ENCODE measurements around the gene PLCB4.
"Not testable (repeated sequence)": the region's sequence is repeated elsewhere in the genome, so short reads cannot be mapped to it uniquely, and the experiment has no call there.

The PLCB4 gene

GRCh38 chr20:9068841-9069663, at the start of gene PLCB4:
Gene PLCB4 (plus strand): TSS chr20:9069087. CDS start chr20:9307815, 238,728 bp downstream.
- DNase-seq (ENCODE audit: low read depth in 2 of 2, low spot score in 1 of 2), result no peak

DNA sequence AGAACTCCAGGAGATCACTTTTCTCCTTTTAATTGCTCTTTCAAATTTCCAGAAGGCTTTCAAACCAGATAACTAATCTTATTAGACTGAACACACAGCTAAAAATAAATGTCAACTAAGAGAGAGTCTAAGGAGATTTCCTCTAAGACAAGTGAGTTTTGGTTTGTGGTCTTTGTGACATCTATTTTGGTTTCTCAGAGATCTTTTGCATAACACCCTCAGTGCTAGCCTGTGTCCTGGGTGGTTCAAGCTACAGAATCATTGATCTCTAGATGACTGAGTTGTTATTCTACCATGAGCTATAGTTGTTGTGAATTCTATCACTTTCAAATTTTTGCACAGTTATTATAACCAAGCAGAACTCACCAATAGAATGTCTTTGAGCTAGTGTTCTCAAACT, 49.1 kb upstream of the PLCB4 start:
- DNase-seq (ENCODE audit: low read depth in 2 of 2, low spot score in 1 of 2), result no peak

GRCh38 chr20:9021216-9021615, 47.7 kb upstream of the PLCB4 start:
- DNase-seq (ENCODE audit: low read depth in 2 of 2, low spot score in 1 of 2), result no peak

GRCh38 chr20:9021699-9022098, 47.2 kb upstream of the PLCB4 start:
- DNase-seq (ENCODE audit: low read depth in 2 of 2, low spot score in 1 of 2), result no peak

DNA sequence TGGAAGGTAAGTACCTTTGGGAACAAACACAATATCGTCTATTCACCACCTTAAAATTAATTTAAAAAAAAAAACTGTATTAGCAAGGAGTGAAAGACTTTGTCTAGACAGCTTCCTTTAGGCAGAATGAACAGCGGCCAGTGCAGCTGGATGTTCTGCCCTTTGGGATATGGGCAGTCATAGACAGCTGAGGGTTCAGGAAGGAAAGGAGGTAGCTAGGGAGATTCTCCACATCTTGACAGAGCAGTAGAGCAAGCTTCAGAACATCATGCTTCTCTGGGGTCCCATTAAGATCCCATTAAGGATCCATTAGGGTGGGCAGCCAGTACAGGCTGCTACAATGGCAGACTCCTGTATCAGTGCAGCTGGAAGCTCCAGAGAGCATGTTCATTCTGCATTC, 46.5 kb upstream of the PLCB4 start:
- DNase-seq (ENCODE audit: low read depth in 2 of 2, low spot score in 1 of 2), result no peak

DNA sequence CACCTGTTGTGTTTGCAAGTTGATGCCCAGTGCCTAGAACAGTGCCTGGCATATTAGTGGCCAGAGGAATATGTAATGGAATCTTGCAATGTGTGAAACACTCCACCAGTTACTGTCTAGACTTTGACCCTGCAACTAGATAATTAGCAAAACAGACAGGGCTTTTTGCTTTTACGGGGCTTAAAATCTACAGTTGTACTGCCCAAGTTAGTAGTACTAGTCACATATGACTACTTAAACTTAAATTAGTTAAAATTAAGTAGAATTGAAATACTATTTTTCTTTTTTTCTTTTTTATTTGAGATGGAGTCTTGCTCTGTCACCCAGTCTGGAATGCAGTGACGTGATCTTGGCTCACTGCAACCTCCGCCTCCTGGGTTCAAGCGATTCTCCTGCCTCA, 44.3 kb upstream of the PLCB4 start:
- no peak for DNase-seq (ENCODE audit: low read depth in 2 of 2, low spot score in 1 of 2)

DNA sequence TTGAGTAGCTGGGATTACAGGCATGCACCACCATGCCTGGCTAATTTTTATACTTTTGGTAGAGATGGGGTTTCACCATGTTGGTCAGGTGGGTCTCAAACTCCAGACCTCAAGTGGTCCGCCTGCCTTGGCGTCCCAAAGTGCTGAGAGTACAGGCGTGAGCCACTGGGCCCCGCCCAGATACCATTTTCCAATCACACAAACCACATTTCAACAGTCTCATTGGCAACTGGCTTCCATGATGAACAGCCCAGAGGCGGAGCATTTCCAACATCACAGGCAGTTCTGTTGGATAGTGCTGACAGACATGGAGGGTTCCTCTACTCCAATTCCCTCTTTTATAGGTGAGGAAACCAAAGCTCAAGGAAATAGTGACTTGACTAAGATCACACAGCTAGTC, 43.9 kb upstream of the PLCB4 start:
- no peak for DNase-seq (ENCODE audit: low read depth in 2 of 2, low spot score in 1 of 2)

- DNase-seq (ENCODE audit: low read depth in 2 of 2, low spot score in 1 of 2), result no peak
Measured at GRCh38 chr20:9025643-9026042, 43.2 kb upstream of the PLCB4 start.

DNA sequence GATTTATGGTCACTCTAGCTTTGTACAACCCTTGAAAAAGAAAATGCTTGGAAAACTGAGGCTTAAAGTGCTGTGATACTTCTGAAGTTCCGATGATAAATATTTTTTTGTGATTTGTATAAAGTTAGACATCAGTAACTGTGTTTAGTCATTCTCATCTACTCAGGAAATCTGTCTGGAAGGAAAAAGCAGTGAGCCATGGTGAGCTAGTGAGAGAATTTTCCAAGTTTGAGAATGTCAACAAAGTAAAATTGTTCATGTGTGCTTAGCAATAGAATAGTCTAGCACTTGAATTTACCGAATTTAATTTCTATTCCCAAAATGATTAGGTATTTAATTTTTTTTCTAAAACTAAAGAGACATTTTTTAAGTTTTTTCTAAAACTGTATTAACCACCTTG, 41.3 kb upstream of the PLCB4 start:
- DNase-seq (ENCODE audit: low read depth in 2 of 2, low spot score in 1 of 2), result no peak

- DNase-seq (ENCODE audit: low read depth in 2 of 2, low spot score in 1 of 2), result no peak
Measured at GRCh38 chr20:9028419-9028818, 40.5 kb upstream of the PLCB4 start.

DNA sequence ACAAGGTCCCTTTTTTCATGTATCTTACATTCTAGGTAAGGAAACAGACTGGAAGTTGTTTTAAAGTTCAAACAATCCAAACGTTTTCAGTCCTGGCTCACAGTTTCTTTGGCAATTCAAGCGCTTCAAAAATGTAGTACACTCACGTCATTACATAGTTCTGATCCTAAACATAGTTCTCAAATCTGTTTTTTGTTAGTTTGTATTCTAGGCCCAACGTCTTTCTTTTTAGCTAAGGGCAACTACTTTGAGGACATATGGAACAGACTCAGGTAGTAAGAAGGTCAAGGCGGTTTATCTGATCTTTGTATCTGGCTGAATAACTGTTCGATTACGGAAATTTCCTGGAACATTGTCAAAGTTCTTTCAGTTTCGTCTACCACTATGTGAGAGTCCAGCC, 36.9 kb upstream of the PLCB4 start:
- no peak for DNase-seq (ENCODE audit: low read depth in 2 of 2, low spot score in 1 of 2)

- DNase-seq (ENCODE audit: low read depth in 2 of 2, low spot score in 1 of 2), result no peak
Measured at GRCh38 chr20:9032758-9033157, 36.1 kb upstream of the PLCB4 start.

DNA sequence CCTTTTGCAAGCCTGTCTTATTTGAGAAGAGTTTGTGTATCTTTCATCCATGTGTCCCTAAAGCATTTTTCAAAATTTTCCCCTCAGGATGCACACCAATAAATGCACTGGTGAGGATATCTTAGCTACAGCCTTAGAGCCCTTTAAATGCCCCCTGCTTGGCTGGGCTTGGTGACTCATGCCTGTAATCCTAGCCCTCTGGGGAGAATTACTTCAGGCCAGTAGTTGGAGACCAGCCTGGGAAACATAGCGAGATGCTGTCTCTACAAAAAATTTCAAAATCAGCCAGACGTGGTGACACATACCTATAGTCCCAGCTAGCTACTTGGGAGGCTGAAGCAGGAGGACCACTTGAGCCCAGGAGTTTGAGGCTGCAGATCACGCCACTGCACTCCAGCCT, 33.8 kb upstream of the PLCB4 start:
- DNase-seq (ENCODE audit: low read depth in 2 of 2, low spot score in 1 of 2), result no peak

- DNase-seq (ENCODE audit: low read depth in 2 of 2, low spot score in 1 of 2), result no peak
Measured at GRCh38 chr20:9036593-9036992, 32.3 kb upstream of the PLCB4 start.

GRCh38 chr20:9038791-9039535, 29.9 kb upstream of the PLCB4 start:
- DNase-seq (ENCODE audit: low read depth in 2 of 2, low spot score in 1 of 2), result no peak

- no peak for DNase-seq (ENCODE audit: low read depth in 2 of 2, low spot score in 1 of 2)
Measured at GRCh38 chr20:9040863-9041524, 27.9 kb upstream of the PLCB4 start.

GRCh38 chr20:9043364-9043763, 25.5 kb upstream of the PLCB4 start:
- DNase-seq (ENCODE audit: low read depth in 2 of 2, low spot score in 1 of 2), result no peak

GRCh38 chr20:9047928-9048327, 21.0 kb upstream of the PLCB4 start:
- not testable (repeated sequence) for DNase-seq (ENCODE audit: low read depth in 2 of 2, low spot score in 1 of 2)

DNA sequence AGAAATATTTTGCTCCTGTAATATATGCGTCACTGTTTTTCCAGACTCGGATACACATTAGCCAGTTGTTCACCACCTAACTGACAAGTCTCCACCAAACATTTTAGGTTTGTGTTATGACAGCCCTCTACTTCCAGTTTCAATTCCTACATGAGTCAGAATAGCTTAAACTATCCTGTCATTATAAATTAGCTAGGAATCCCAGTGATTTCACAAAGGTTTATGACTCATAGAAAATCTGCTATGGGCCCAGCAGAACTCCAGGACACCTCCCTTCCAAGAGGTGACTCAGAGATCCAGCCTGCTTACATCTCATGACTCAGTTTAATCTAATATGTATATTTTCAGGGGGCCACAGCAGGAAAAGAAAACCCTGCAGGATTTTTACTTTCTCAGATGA, 17.4 kb upstream of the PLCB4 start:
- no peak for DNase-seq (ENCODE audit: low read depth in 2 of 2, low spot score in 1 of 2)

GRCh38 chr20:9052136-9052535, 16.8 kb upstream of the PLCB4 start:
- DNase-seq (ENCODE audit: low read depth in 2 of 2, low spot score in 1 of 2), result no peak

DNA sequence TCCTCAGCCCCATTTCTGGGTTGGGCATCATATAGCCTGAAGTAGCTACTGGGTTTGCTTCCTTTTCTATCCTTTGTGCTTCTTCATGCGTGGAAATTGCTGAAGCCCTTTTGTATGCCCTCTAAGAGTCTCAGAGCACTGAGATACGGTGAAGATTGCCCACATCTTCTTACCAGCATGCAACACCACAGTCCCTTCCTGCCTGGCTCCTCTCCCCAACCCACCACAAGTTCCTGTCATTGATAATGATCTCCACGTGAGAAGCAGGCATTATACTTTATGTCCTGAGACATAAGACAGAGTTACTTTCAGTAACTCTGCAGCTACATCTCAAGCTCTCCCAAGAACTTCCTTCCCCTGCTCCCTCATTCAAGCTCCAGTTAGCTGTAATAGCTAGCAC, 15.8 kb upstream of the PLCB4 start:
- no peak for DNase-seq (ENCODE audit: low read depth in 2 of 2, low spot score in 1 of 2)

DNA sequence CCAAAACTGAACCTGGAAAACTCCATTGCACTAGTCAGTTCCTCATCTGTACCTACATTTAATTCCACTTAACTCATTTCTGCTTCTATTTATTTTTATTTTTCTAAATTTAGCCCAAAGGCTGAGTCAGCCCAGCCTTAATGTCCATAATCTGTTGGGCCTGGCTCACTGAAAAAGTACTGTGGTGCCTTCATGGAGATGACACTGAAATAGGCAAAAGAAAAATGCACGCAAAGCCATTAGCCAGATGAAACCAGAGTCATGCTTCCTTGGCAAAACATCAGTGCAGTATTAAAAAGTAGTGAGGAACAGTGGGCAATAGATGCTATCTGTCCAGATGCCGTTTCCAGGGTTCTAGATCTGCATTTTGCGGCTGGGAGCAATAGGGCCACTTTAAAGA, 14.7 kb upstream of the PLCB4 start:
- DNase-seq (ENCODE audit: low read depth in 2 of 2, low spot score in 1 of 2), result no peak

Measured in stimulated activated CD8-positive, alpha-beta memory T cell treated with anti-CD3 and anti-CD28 coated beads, Interleukin-4, amount 100 ng/mL, for 1 hour (primary cell).